Peyer's patch (tissue), 4 donors: ENCODE results near the gene PHTF1.

Experiments
- POLR2A ChIP-seq, 2 donors: fragments of 450-650 bp; IDR thresholded peaks; one replicate each; pipeline ENCODE4 v1.5.1; 2017; ENCODE audit warnings: antibody characterized with exemption in 2 of 2, mild to moderate bottlenecking in 2 of 2, moderate library complexity in 2 of 2
- TF ChIP-seq, protein P1 (sequence below), 6 experiments: fragments of 450-650 bp in 4 of 6; fragments of 200-600 bp in 2 of 6; sonication (generic) in 1 of 6; IDR thresholded peaks; one replicate each; pipeline ENCODE4 v1.5.1; 2017 to 2019; ENCODE audit warnings: antibody characterized with exemption in 6 of 6, mild to moderate bottlenecking in 3 of 6, moderate library complexity in 1 of 6

DNA sequence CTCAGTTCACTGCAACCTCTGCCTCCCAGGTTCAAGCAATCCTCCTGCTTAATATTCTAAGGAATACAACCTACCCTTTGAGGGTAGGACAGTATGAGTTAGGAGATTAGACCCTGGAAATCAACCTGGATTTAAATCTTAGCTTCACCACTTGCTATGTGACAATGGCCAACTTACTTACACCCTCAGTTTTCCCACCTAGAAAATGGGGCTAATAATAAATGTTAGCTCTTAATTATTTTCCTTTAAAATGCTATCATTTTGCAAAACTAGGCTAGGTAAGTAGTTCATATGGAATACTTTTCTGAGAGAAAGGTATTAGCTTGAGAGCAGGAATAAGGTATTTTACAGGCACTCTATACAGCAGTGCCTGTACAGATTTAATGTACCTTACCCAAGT lies 110.8 kb downstream of the PHTF1 start:
- TF ChIP-seq, protein P1, sequence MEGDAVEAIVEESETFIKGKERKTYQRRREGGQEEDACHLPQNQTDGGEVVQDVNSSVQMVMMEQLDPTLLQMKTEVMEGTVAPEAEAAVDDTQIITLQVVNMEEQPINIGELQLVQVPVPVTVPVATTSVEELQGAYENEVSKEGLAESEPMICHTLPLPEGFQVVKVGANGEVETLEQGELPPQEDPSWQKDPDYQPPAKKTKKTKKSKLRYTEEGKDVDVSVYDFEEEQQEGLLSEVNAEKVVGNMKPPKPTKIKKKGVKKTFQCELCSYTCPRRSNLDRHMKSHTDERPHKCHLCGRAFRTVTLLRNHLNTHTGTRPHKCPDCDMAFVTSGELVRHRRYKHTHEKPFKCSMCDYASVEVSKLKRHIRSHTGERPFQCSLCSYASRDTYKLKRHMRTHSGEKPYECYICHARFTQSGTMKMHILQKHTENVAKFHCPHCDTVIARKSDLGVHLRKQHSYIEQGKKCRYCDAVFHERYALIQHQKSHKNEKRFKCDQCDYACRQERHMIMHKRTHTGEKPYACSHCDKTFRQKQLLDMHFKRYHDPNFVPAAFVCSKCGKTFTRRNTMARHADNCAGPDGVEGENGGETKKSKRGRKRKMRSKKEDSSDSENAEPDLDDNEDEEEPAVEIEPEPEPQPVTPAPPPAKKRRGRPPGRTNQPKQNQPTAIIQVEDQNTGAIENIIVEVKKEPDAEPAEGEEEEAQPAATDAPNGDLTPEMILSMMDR (IDR thresholded peaks at IDR 0.05): no peak
- TF ChIP-seq POLR2A (IDR thresholded peaks at IDR 0.05): no peak
